T-helper 2 cell treated with Interferon-gamma antibody and Interleukin-4, amounts not matched to agents 5 μg/mL and 100 μg/mL, for 36 hours (primary cell): ENCODE measurements around the gene LPCAT1.

Source experiments
- DNase-seq: peaks from one replicate; pipeline ENCODE4 v3.0.0; 2021; ENCODE audit warnings: low spot score
- H3K27ac Mint-ChIP-seq: one replicate; pipeline ENCODE4 v1.8.0; 2021; ENCODE audit warnings: mild to moderate bottlenecking, mixed read lengths
- H3K27me3 Mint-ChIP-seq: one replicate; pipeline ENCODE4 v1.8.0; 2021; ENCODE audit warnings: low read depth, mixed read lengths
- H3K36me3 Mint-ChIP-seq: one replicate; pipeline ENCODE4 v1.8.0; 2021; ENCODE audit warnings: low read depth, mixed read lengths
- H3K4me1 Mint-ChIP-seq: one replicate; pipeline ENCODE4 v1.8.0; 2021; ENCODE audit warnings: low read depth, mixed read lengths
- H3K4me3 Mint-ChIP-seq: one replicate; pipeline ENCODE4 v1.8.0; 2022; ENCODE audit warnings: mild to moderate bottlenecking, moderate library complexity, mixed read lengths
- H3K9me3 Mint-ChIP-seq: one replicate; pipeline ENCODE4 v1.8.0; 2021; ENCODE audit warnings: mixed read lengths

Gene LPCAT1

GRCh38 chr5:1449081-1449630, 74.6 kb downstream of the LPCAT1 start:
- H3K4me1 Mint-ChIP-seq: no peaks in the 10 kb centered on the region
- H3K9me3 Mint-ChIP-seq: peaks cover 13% of the 10 kb centered on the region
- H3K27ac Mint-ChIP-seq: no peak overlapping the region
- H3K36me3 Mint-ChIP-seq: no peaks in the 10 kb centered on the region
- DNase-seq: no peak
- H3K27me3 Mint-ChIP-seq: peaks cover 57% of the 10 kb centered on the region
- no peak overlapping the region for H3K4me3 Mint-ChIP-seq

- Mint-ChIP-seq H3K4me3 (no peak overlapping the region), H3K36me3 (no peaks in the 10 kb centered on the region), H3K9me3 (peaks cover 7% of the 10 kb centered on the region), H3K27ac (no peak overlapping the region), H3K27me3 (peaks cover 63% of the 10 kb centered on the region), H3K4me1 (no peaks in the 10 kb centered on the region)
- DNase-seq: no peak
These were observed 75.2 kb downstream of the LPCAT1 start for GRCh38 chr5:1448511-1449011.

- DNase-seq: no peak
- Mint-ChIP-seq H3K4me1 (no peaks in the 10 kb centered on the region), H3K27ac (no peak overlapping the region), H3K36me3 (no peaks in the 10 kb centered on the region), H3K4me3 (no peak overlapping the region), H3K9me3 (no peaks in the 10 kb centered on the region), H3K27me3 (peaks cover 64% of the 10 kb centered on the region)
These were observed 75.9 kb downstream of the LPCAT1 start for GRCh38 chr5:1447671-1448361.

- Mint-ChIP-seq H3K27me3 (peaks cover 61% of the 10 kb centered on the region), H3K4me1 (no peaks in the 10 kb centered on the region), H3K4me3 (no peak overlapping the region), H3K36me3 (no peaks in the 10 kb centered on the region), H3K27ac (no peak overlapping the region), H3K9me3 (no peaks in the 10 kb centered on the region)
- no peak for DNase-seq
These were observed 77.0 kb downstream of the LPCAT1 start for GRCh38 chr5:1446602-1447343.

GRCh38 chr5:1445689-1446601, 77.8 kb downstream of the LPCAT1 start:
- Mint-ChIP-seq H3K27me3 (peaks cover 56% of the 10 kb centered on the region), H3K27ac (no peak overlapping the region), H3K4me3 (no peak overlapping the region), H3K36me3 (no peaks in the 10 kb centered on the region), H3K9me3 (no peaks in the 10 kb centered on the region), H3K4me1 (no peaks in the 10 kb centered on the region)
- DNase-seq: no peak

GRCh38 chr5:1445313-1445688, 78.5 kb downstream of the LPCAT1 start, which contains the start of gene SLC6A3:
TSS of gene SLC6A3 (minus strand) at chr5:1445440. CDS start at chr5:1443197, 2,243 bp downstream.
- DNase-seq: no peak
- Mint-ChIP-seq H3K27ac (no peak within 1 kb of the TSS), H3K27me3 (peaks cover 53% of the 10 kb centered on the region), H3K4me1 (no peaks in the 10 kb centered on the region), H3K9me3 (peaks cover under 1% of the 10 kb centered on the region), H3K36me3 (no peaks in the 10 kb centered on the region), H3K4me3 (no peak within 1 kb of the TSS)

- DNase-seq: no peak
- H3K9me3 Mint-ChIP-seq: peaks cover 4% of the 10 kb centered on the region
- peaks cover 52% of the 10 kb centered on the region for H3K27me3 Mint-ChIP-seq
- no peak overlapping the region for H3K27ac Mint-ChIP-seq
- H3K36me3 Mint-ChIP-seq: no peaks in the 10 kb centered on the region
- H3K4me1 Mint-ChIP-seq: no peaks in the 10 kb centered on the region
- no peak overlapping the region for H3K4me3 Mint-ChIP-seq
These were observed 79.2 kb downstream of the LPCAT1 start for GRCh38 chr5:1444361-1445189.

GRCh38 chr5:1443991-1444360, 79.8 kb downstream of the LPCAT1 start:
- Mint-ChIP-seq H3K4me1 (no peaks in the 10 kb centered on the region), H3K4me3 (no peak overlapping the region)
- DNase-seq: no peak

GRCh38 chr5:1443171-1443570, 80.6 kb downstream of the LPCAT1 start:
- Mint-ChIP-seq H3K4me1 (no peaks in the 10 kb centered on the region), H3K4me3 (no peak overlapping the region), H3K36me3 (no peaks in the 10 kb centered on the region), H3K27me3 (peaks cover 39% of the 10 kb centered on the region), H3K27ac (no peak overlapping the region), H3K9me3 (peaks cover 4% of the 10 kb centered on the region)
- DNase-seq: no peak

More at GRCh38 chr5:1443991-1444360, 79.8 kb downstream of the LPCAT1 start:
- no peak overlapping the region for H3K27ac Mint-ChIP-seq
- H3K36me3 Mint-ChIP-seq: no peaks in the 10 kb centered on the region
- peaks cover 4% of the 10 kb centered on the region for H3K9me3 Mint-ChIP-seq
- H3K27me3 Mint-ChIP-seq: peaks cover 46% of the 10 kb centered on the region

GRCh38 chr5:1442222-1443145, 81.3 kb downstream of the LPCAT1 start:
- Mint-ChIP-seq H3K4me3 (no peak overlapping the region), H3K27ac (no peak overlapping the region), H3K36me3 (no peaks in the 10 kb centered on the region), H3K27me3 (peaks cover 35% of the 10 kb centered on the region), H3K9me3 (peaks cover 4% of the 10 kb centered on the region), H3K4me1 (no peaks in the 10 kb centered on the region)
- no peak for DNase-seq

GRCh38 chr5:1441166-1441865, 82.4 kb downstream of the LPCAT1 start:
- Mint-ChIP-seq H3K4me3 (no peak overlapping the region), H3K27me3 (peaks cover 25% of the 10 kb centered on the region), H3K9me3 (peaks cover 4% of the 10 kb centered on the region), H3K27ac (no peak overlapping the region), H3K36me3 (no peaks in the 10 kb centered on the region), H3K4me1 (no peaks in the 10 kb centered on the region)
- DNase-seq: no peak

- Mint-ChIP-seq H3K9me3 (peaks cover 4% of the 10 kb centered on the region), H3K4me3 (no peak overlapping the region), H3K4me1 (no peaks in the 10 kb centered on the region), H3K27me3 (peaks cover 23% of the 10 kb centered on the region), H3K27ac (no peak overlapping the region), H3K36me3 (no peaks in the 10 kb centered on the region)
- DNase-seq: no peak
These were observed 83.7 kb downstream of the LPCAT1 start for GRCh38 chr5:1440098-1440493.
